Mesothelial cell of epicardium (in vitro differentiated cells): ENCODE data around the gene SCUBE3. TPM values are rescaled to one million over a fixed set of nuclear protein-coding genes. Genes with fewer than 3 reads are reported as not detected.

ENCODE experiments used
- DNase-seq, 2 experiments: peaks; one replicate each; pipeline ENCODE4 v3.0.0; 2021; ENCODE audit warnings: low spot score in 2 of 2; ENCODE audit not compliant: unreplicated experiment in 2 of 2
- H3K27ac Mint-ChIP-seq: 2 replicates; pipeline ENCODE4 v1.8.0; 2021; ENCODE audit warnings: mixed read lengths
- H3K27me3 Mint-ChIP-seq: 2 replicates; pipeline ENCODE4 v1.8.0; 2021; ENCODE audit warnings: low read depth, mixed read lengths
- H3K36me3 Mint-ChIP-seq: 2 replicates; pipeline ENCODE4 v1.8.0; 2021; ENCODE audit warnings: mixed read lengths
- H3K4me1 Mint-ChIP-seq: 2 replicates; pipeline ENCODE4 v1.8.0; 2021; ENCODE audit warnings: mixed read lengths
- H3K4me3 Mint-ChIP-seq: 2 replicates; pipeline ENCODE4 v1.8.0; 2021; ENCODE audit warnings: mild to moderate bottlenecking, moderate library complexity, mixed read lengths
- H3K9me3 Mint-ChIP-seq: 2 replicates; pipeline ENCODE4 v1.8.0; 2021; ENCODE audit warnings: mixed read lengths
- total RNA-seq: library from RNA; stranded (reverse); gene quantifications from 3 replicates; pipeline ENCODE4 v1.2.1, GENCODE V29; 2021
- TF ChIP-seq, protein P1 (sequence below): fragments of 200-600 bp; sonication (generic); IDR thresholded peaks from one replicate; pipeline ENCODE4 v1.5.0; 2021; ENCODE audit warnings: antibody characterized with exemption; ENCODE audit not compliant: unreplicated experiment

Gene SCUBE3
- total RNA-seq, 1 donor from 2014 or later, result 54.8 TPM

DNA sequence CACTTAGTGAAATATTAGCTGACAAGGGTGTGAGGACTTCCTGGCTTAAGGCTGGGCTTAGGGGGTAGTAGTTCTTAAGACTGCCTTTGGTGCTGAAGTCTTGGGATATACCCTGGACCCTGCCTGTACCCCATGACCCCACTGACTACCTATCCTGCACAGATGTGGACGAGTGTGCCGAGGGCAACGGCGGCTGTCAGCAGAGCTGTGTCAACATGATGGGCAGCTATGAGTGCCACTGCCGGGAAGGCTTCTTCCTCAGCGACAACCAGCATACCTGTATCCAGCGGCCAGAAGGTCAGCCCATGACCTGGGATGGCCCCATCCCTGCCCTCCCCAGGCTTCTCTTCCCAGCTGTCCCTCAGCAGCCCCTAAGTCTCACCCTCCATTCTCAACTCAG is 17.8 kb downstream of the SCUBE3 start:
- no peak overlapping the region for H3K4me3 Mint-ChIP-seq
- peaks cover 9% of the 10 kb centered on the region for H3K9me3 Mint-ChIP-seq
- H3K4me1 Mint-ChIP-seq, result peaks cover 4% of the 10 kb centered on the region
- no peak overlapping the region for H3K27ac Mint-ChIP-seq
- TF ChIP-seq, protein P1, sequence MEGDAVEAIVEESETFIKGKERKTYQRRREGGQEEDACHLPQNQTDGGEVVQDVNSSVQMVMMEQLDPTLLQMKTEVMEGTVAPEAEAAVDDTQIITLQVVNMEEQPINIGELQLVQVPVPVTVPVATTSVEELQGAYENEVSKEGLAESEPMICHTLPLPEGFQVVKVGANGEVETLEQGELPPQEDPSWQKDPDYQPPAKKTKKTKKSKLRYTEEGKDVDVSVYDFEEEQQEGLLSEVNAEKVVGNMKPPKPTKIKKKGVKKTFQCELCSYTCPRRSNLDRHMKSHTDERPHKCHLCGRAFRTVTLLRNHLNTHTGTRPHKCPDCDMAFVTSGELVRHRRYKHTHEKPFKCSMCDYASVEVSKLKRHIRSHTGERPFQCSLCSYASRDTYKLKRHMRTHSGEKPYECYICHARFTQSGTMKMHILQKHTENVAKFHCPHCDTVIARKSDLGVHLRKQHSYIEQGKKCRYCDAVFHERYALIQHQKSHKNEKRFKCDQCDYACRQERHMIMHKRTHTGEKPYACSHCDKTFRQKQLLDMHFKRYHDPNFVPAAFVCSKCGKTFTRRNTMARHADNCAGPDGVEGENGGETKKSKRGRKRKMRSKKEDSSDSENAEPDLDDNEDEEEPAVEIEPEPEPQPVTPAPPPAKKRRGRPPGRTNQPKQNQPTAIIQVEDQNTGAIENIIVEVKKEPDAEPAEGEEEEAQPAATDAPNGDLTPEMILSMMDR, result no peak
- H3K27me3 Mint-ChIP-seq, result no peaks in the 10 kb centered on the region
- H3K36me3 Mint-ChIP-seq, result peaks cover 54% of the 10 kb centered on the region
- no peak for DNase-seq

DNA sequence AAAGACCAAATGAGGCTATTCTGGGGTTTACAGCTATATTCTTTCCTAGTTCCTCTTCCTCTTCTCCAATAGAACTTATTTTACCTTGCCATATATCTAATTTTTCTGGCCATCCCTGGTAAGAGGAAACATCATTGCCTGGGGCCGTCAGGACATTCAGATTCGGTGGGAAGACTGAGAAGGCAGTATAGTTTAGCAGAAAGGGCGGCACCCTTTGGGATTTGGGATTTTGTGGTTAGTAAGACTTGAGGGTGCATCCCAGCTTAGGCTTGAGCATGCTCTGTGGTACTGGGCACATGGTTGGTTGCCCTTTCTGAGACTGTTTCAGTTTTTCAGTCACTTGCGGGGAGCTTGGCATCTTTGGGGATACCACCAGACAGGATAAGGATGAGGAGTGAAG is 21.1 kb downstream of the SCUBE3 start:
- TF ChIP-seq, protein P1, result no peak
- Mint-ChIP-seq H3K27ac (no peak overlapping the region), H3K27me3 (no peaks in the 10 kb centered on the region), H3K4me3 (no peak overlapping the region), H3K9me3 (peaks cover 9% of the 10 kb centered on the region), H3K4me1 (peaks cover 34% of the 10 kb centered on the region), H3K36me3 (peaks cover 48% of the 10 kb centered on the region)
- DNase-seq, result no peak

DNA sequence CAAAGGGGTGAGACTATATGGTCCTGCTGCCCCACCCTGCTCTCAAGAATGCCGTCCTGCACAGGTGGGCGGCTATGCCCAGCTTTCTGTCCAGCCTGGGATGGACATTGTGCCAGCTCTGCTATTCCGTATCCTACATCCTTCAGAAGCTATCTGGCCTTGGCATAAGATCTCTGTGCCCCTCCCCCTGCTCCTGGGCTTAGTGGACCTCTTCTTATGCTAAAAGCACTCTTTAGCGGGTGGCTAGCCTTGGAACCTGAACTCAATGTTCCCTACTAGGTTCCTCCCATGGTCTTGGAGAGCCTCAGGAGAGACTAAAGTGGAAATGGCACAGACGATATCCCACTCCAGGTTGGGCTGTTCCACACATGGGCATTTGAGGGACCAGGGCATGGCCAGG is 22.5 kb downstream of the SCUBE3 start:
- Mint-ChIP-seq H3K4me1 (peaks cover 35% of the 10 kb centered on the region), H3K27me3 (no peaks in the 10 kb centered on the region), H3K9me3 (peaks cover 9% of the 10 kb centered on the region), H3K36me3 (peaks cover 45% of the 10 kb centered on the region), H3K4me3 (no peak overlapping the region), H3K27ac (peak overlapping the region; percentile 77)
- DNase-seq, result no peak
- TF ChIP-seq, protein P1, result no peak

DNA sequence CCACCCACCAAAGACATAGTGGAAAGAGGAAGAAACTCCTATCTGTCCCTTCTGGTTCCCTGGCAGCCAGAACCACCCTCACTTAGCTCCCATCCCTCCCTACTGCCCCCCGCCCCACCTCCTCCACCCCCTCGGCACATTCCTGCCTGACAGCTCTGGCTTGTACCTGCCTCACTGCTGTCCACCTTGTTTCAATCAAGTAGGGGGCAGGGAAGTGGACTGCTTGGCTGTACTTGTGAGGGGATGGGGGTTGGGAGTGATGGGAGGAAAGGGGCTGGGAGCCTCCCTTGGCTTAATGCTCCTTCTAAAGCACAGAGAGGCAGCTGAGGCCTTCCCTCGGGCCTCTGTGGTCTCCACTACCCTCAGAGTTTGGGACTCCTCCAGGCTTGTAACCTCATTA is 23.7 kb downstream of the SCUBE3 start:
- Mint-ChIP-seq H3K9me3 (peaks cover 9% of the 10 kb centered on the region), H3K4me3 (no peak overlapping the region), H3K36me3 (peaks cover 35% of the 10 kb centered on the region)

DNA sequence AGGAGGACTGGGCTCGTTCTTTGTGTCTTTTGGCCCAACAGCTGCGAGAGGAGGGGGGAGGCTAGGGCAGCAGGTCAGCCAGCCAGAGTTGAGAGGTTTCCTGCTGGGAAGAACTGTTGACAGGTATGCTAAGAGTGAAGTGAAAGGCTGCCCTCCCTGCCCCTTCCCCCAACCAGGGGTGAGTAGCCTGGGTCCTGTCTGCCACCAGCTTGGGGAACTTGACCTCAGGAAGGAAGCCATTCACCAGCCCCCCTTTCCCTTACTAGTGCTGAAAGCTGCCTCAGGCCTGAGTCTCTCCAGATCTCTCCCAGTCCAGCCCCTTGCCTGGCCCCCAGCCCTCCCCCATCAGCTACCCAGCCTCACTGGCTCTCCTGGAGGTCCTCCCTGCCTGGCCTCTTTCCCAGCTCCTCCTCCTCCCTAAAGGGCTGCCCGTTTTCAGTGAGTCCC is 25.1 kb downstream of the SCUBE3 start:
- TF ChIP-seq, protein P1, result no peak
- Mint-ChIP-seq H3K27ac (peak overlapping the region; percentile 76), H3K9me3 (peaks cover 9% of the 10 kb centered on the region), H3K4me1 (peaks cover 35% of the 10 kb centered on the region), H3K36me3 (peaks cover 22% of the 10 kb centered on the region), H3K4me3 (no peak overlapping the region), H3K27me3 (no peaks in the 10 kb centered on the region)
- DNase-seq, result no peak

More for the DNA sequence above, 23.7 kb downstream of the SCUBE3 start:
- DNase-seq, result no peak
- TF ChIP-seq, protein P1, result no peak
- Mint-ChIP-seq H3K27ac (peak overlapping the region; percentile 77), H3K4me1 (peaks cover 35% of the 10 kb centered on the region), H3K27me3 (no peaks in the 10 kb centered on the region)

DNA sequence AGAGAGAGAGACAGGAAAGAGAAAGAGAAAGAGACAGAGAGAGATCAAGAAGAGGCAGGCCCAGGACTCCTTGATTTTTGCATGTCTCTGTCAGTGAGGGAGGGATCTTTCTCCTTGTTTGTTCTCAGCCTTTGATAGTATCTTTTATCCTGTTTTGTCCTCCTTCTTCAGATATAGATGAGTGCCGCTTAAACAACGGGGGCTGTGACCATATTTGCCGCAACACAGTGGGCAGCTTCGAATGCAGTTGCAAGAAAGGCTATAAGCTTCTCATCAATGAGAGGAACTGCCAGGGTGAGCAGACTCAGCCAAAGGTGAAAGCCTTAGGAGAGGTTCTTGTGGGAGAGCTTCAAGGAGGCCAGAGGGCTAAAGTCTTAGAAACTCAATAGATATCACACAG is 25.8 kb downstream of the SCUBE3 start:
- H3K27me3 Mint-ChIP-seq, result no peaks in the 10 kb centered on the region
- peaks cover 35% of the 10 kb centered on the region for H3K4me1 Mint-ChIP-seq
- H3K27ac Mint-ChIP-seq, result peak overlapping the region; percentile 35
- no peak overlapping the region for H3K4me3 Mint-ChIP-seq
- peaks cover 5% of the 10 kb centered on the region for H3K9me3 Mint-ChIP-seq
- TF ChIP-seq, protein P1, result no peak
- no peak for DNase-seq
- H3K36me3 Mint-ChIP-seq, result peaks cover 21% of the 10 kb centered on the region
